DLD1 (cell line): ENCODE data around the gene DEF6.

Experiments
- in situ Hi-C: cut with HindIII; loops from 2 replicates; pipeline ENCODE4 v1.10.0; 2017; ENCODE audit warnings: low sequenced_read_pairs

The DEF6 gene

DNA sequence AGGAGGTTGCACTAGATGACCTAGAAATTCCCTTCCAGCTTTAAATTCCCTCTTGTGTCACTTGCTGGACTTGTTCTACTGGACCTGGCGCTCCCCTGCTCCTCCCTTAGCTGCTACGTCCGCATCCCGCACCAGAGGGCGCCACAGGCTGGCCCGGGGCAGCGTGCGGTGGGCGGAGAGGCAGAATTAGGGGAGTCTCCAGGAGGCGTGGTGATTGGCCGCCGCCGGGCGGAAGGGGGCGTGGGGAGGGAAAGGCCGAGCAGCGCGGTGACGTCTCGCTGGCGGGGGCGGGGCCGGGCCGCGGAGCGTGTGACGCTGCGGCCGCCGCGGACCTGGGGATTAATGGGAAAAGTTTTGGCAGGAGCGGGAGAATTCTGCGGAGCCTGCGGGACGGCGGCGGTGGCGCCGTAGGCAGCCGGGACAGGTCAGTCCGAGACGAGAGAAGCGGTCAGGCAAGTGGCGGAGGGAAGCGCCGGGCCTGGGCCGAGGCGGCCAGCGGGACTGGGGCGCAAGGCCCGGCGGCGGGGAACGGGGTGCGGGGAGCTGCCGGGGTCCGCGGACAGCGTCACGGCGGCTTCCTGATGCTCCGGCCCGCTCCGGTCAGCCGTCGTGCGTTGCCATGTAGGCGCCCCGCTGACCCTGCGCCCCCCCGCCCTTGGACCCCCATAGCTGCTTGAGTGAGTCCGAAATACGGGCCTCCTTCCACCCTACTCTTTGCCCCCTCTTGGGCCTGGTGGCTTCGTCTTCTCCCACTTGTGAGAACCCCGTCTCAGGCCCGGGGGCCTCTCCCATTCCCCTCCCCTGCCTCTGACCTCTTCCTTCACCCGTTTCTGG, 44.9 kb downstream of the DEF6 start, which contains the start of gene PPARD:
PPARD (plus strand) TSS at position 301 of the 834 bp plus-strand sequence. CDS start 68,530 bp downstream, outside the sequence.
- in situ Hi-C loops = no loop called here

GRCh38 chr6:35343092-35343834, 45.6 kb downstream of the DEF6 start:
- in situ Hi-C loops = no loop called here

- in situ Hi-C loops = no loop called here
Measured at GRCh38 chr6:35343835-35344550, 46.4 kb downstream of the DEF6 start.

- in situ Hi-C loops = no loop called here
Measured at GRCh38 chr6:35351422-35351821, 53.8 kb downstream of the DEF6 start.

- in situ Hi-C loops = no loop called here
Measured at GRCh38 chr6:35352735-35353134, 55.1 kb downstream of the DEF6 start.

DNA sequence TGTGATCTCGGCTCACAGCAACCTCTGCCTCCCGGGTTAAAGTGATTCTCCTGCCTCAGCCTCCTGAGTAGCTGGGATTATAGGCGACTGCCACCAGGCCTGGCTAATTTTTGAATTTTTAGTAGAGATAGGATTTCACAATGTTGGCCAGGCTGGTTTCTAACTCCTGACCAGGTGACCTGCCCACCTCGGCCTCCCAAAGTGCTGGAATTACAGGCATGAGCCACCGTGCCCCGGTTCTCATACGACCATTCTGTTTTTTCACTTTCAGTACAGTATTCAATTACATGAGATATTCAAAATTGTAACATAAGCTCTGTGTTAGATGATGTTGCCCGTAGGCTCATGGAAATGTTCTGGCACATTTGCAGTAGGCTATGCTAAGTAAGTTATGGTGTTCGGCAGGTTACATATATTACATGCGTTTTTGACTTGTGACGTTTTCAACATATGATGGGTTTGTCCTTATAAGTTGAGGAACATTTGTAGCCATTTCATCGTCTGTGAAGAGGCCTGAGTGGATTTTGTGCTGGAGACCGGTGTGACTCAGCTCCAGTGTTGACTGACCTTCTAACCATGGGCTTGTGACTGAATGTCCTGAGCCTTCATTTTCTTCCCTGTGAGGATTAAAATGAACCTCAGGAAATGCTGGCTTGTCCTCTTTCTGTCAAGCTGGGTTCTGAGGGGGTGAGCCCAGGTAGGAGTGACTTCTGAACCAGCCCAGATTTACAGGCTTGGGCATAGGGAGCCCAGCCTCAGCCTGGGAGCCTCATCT, 56.9 kb downstream of the DEF6 start:
- in situ Hi-C loops = no loop called here

GRCh38 chr6:35356391-35356790, 58.8 kb downstream of the DEF6 start:
- in situ Hi-C loops = no loop called here

- in situ Hi-C loops = no loop called here
Measured at GRCh38 chr6:35357677-35358076, 60.1 kb downstream of the DEF6 start.

DNA sequence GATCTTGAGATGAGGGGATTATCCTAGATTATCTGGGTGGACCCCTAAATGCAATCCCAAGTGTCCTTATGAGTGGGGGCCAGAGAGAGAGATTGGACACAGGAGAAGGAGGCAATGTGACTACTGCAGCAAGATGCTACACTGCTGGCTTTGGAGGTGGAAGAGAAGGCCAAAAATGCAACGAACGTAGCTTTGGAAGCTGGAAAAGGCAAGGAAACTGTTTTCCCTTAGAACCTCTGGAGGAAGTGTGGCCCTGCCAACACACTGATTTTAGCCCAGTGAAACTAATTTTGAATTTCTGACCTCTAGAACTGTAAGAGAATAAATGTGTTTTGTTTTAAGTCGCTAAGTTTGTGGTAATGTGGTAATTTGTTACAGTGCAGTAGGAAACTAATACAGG, 60.5 kb downstream of the DEF6 start:
- in situ Hi-C loops = no loop called here

- in situ Hi-C loops = no loop called here
Measured at GRCh38 chr6:35359346-35359743, 61.7 kb downstream of the DEF6 start.

DNA sequence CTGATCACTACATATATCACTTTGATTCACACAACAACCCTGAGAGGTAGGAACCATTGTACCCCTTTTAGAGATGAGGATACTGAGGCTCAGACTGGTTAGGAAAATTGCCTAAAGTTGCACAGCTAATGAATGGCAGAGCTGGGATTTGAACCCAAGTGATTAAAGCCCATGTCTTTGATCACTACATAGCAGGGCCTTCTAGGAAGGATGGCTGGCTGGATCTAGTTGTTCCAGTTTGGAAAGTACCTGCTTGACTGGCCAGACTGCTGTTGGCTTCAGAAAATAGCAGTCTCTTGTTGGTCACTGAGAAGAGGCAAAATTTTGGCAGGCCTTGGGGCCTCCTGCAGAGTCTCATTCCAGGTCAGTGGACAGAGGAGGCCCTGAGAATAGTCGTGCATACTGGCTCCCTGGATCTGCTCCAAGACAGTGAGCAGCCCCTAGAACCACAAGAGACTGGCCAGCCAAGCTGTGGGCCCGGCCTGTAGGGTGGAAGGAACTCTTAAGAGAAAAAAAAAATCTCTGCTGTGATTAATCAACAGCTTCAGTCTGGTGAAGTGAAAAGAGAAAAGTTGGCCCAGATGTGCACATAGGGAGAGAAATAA, 62.2 kb downstream of the DEF6 start:
- in situ Hi-C loops = no loop called here

GRCh38 chr6:35360349-35361138, 62.9 kb downstream of the DEF6 start:
- in situ Hi-C loops = no loop called here

- in situ Hi-C loops = no loop called here
Measured at GRCh38 chr6:35362200-35362599, 64.6 kb downstream of the DEF6 start.

DNA sequence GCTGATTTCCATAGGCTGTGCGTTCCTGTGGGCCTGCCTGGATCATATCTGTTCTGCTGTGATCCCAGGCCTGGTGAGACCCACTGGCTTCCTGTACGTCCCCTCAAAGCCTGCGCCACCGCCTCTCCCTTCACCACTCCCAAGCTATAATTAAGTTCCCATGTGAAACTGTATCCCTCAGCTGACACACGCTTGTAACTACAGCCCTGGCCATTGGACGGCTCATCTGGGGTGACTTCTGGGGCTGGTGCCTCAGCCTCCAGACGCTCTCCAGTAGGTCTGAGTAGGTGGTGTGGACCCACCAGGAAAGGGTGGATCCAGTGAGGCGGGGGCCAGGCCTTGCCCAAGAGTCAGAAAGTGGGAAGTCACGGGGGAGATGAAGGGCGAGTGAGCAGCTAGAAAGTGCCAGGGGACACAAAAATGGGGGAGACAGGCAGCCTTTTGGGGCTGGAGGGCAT, 65.7 kb downstream of the DEF6 start:
- in situ Hi-C loops = no loop called here

DNA sequence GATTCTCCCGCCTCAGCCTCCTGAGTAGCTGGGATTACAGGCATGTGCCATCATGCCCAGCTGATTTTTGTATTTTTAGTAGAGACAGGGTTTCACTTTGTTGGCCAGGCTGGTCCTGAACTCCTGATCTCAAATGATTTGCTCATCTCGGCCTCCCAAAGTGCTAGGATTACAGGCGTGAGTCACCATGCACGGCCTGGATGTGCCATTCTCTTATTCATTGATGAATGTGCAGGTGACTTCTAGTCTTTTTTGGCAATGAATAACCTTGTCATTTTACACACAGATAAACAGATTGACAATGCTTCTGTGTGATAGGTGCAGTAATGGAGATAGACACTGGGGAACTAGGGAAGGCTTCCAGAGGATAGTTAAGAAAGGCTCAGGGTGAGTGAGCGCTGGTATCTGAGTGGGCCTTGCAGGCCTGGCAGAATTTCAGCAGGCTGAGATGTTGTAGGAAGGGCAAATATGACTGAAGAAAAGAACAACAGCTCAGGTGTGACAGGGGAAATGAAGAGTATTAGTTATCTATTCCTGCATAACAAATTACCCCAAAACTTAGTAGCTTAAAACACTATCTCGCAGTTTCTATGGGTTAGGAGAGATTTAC, 68.1 kb downstream of the DEF6 start:
- in situ Hi-C loops = no loop called here

DNA sequence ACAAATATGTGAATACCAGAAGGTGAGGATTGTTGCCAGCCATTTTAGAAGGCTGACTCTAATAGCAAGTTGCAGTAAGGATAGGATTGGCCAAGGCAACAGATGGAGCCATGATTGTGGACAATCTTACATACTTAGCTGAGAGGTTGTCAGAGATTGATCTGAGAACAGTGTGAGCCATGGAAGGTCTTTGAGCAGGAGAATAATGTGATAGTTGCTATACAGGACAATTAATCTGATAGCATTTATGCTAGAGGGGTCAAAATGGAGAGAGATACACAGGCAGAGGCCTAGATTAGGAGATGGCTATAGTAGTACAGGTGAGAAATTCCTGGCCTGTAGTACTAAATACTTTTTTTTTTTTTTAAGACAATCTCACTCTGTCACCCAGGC, 68.6 kb downstream of the DEF6 start:
- in situ Hi-C loops = no loop called here

- in situ Hi-C loops = no loop called here
Measured at GRCh38 chr6:35367646-35368037, 70.0 kb downstream of the DEF6 start.

GRCh38 chr6:35368038-35368887, 70.6 kb downstream of the DEF6 start:
- in situ Hi-C loops = no loop called here
